Cardiac fibroblast (primary cell): ENCODE results near the gene ST6GALNAC3.

Experiments
- DNase-seq, 2 donors: peaks; one replicate each; pipeline versions ENCODE4 v3.0.0 to v3.0.0-alpha.2; 2010; ENCODE audit warnings: low read depth in 2 of 2
- H3K4me3 ChIP-seq, 2 donors: replicated peaks in 1 of 2; 1 replicate in 1 of 2; 2 replicates in 1 of 2; pipeline ENCODE4 v1.5.1; 2011; ENCODE audit warnings: low read depth in 2 of 2, low read length in 2 of 2, mild to moderate bottlenecking in 2 of 2, moderate library complexity in 1 of 2
- TF ChIP-seq, protein P1 (sequence below): IDR thresholded peaks from one replicate; pipeline ENCODE4 v1.5.1; 2011; ENCODE audit warnings: low read depth, mild to moderate bottlenecking, low read length, inconsistent platforms

ST6GALNAC3 gene

DNA sequence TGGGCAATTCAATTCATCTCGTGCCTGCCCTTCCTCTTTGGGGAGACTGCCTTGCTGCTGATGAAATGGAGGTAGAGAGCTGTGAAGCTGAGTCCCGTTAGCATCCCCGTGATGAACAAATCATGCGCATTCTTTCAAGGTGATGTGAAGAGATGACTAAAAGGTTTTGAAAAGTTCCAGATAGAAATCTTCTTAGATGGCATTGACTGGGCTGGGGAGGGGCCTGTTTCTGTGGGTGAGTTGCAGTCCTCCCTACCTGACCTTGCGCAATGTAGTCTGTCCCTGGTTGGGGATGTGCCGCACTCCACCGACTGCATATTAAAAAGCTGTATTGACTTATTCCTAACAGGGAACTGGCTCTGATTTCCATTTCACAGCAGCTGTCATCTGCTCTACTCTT lies 49.6 kb downstream of the ST6GALNAC3 start:
- H3K4me3 ChIP-seq = no peak overlapping the region
- TF ChIP-seq, protein P1, sequence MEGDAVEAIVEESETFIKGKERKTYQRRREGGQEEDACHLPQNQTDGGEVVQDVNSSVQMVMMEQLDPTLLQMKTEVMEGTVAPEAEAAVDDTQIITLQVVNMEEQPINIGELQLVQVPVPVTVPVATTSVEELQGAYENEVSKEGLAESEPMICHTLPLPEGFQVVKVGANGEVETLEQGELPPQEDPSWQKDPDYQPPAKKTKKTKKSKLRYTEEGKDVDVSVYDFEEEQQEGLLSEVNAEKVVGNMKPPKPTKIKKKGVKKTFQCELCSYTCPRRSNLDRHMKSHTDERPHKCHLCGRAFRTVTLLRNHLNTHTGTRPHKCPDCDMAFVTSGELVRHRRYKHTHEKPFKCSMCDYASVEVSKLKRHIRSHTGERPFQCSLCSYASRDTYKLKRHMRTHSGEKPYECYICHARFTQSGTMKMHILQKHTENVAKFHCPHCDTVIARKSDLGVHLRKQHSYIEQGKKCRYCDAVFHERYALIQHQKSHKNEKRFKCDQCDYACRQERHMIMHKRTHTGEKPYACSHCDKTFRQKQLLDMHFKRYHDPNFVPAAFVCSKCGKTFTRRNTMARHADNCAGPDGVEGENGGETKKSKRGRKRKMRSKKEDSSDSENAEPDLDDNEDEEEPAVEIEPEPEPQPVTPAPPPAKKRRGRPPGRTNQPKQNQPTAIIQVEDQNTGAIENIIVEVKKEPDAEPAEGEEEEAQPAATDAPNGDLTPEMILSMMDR = no peak
- DNase-seq = no peak

DNA sequence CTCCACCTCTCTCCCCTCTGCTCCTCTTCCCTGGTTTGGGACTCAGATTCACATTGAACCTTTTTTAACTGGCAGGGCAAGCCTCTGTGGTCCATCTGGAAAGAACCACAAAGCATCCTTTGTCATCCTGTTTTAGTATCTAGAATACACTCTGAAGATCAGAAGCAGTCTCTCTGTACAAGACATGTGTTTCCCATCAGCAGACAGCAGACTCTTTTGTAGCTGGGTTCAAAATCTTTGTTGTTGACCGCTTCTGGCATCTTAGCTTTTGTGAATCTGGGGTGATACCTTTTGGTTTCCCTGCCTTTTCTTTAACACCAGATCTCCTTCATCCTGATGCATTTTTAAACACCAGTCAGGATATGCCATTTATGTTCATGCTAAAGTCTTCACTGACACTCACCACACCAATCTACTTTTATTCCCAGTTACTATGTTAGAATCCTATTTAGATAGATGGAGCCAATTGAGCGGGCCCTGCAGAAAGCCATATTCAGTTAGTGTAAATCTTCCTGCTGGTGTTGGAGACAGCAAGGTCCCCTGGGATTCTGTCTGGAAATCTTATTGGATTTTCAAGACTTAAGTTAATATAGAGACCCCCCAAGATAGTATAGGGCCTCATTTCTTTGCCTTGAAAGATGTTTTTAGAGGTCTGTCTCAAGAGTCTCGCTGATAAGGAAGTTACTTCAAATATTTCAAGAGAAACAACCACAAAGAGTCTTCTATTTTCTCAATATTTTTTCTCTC lies 51.1 kb downstream of the ST6GALNAC3 start:
- TF ChIP-seq, protein P1 = no peak
- DNase-seq = no peak
- H3K4me3 ChIP-seq = no peak overlapping the region

DNA sequence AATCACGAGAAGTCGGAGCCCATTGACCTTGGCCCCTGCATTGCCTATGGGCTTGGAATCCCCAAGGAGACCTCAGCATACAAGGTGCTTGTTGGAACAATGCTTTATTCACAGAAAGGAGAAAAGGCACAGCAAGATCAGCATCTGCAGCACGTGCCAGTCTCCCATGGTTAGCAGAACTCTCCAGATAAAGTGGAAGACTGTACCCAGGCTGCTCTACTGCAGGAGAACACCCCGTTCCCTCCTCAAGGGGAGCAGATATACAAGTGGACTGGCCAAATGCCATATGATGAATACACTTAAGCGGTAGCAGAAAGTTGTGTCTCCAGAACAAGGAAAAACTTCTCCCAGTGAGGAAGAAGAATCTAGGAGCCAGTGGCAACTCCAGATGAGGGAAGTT lies 53.5 kb downstream of the ST6GALNAC3 start:
- TF ChIP-seq, protein P1 = no peak
- no peak for DNase-seq
- no peak overlapping the region for H3K4me3 ChIP-seq

DNA sequence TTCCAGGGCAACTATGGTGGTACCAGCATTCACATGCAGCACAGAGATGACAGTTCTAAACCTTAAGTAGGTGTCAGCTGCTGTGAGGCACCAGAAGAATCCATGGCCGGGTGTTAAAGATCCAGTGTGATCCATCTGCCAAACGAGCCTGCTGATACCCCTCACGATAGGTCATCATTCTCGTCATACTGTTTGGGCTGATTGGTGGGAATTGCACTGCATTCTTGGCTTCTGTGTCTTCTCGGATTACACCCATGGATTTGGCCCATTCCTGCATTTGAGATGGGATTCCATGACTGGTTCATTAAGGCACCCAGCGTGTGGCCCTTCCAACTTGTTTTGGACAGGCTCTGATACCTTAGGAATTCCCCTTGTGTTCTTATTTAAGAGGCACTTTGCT lies 55.2 kb downstream of the ST6GALNAC3 start:
- H3K4me3 ChIP-seq = no peak overlapping the region
- no peak for DNase-seq
- TF ChIP-seq, protein P1 = no peak

DNA sequence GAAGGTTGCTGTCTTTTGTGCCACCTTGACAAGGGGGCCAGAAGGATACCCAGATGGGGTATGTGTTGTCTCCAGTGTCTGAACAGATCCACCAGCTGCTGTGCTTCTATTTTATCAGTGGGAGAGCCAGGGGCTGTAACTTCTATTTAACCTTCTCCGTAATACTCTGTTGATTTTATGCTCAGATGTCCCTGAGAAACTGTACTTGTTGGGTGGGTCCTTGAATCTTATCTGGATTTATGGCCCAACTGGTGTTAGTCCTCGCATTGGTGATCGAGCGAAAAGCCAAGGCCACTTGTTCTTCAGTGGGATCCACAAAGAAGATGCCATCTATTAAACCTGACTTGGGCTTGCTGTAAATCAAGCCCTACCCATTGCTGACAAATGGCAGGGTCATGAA lies 56.4 kb downstream of the ST6GALNAC3 start:
- no peak for DNase-seq
- TF ChIP-seq, protein P1 = no peak

DNA sequence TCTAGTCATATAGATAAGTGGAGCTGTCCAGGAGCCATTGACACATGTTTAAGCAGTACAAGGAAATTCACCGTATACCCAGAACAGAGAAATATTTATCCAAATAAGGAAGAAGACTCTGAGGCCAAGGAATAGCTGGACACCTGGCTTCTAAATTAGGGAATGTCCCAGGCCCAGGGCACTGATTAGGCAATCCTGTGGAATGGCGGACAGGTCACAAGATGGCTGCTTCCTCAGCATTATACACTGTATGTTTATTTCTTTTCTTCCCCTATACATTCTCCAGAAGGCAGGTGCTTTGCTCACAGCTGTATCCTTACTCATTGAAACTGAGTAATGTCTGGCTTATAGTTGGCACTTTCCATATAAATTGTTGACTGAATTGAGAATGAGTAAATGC lies 59.4 kb downstream of the ST6GALNAC3 start:
- H3K4me3 ChIP-seq = no peak overlapping the region
- DNase-seq = no peak
- TF ChIP-seq, protein P1 = no peak

More for the DNA sequence above, 56.4 kb downstream of the ST6GALNAC3 start:
- H3K4me3 ChIP-seq = no peak overlapping the region

DNA sequence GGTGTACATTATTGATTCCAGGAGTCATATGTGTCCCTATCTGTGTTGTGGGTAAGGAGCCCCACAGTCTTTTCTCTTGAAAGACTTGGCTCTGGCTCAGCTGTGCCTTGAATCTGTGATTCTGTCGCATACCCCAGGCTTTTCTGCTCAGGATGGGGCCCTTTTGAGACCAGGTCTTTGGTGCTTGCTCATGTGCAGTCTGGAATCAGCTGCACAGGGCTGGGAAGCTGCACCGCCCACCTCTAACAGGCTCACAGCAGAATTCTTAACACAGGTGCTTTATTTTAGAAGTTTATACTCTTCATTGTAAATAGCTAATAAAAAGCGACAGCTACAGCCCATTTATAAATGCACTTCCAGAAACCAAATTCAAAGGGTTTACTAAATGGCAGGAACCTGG lies 61.3 kb downstream of the ST6GALNAC3 start:
- TF ChIP-seq, protein P1 = no peak
- H3K4me3 ChIP-seq = no peak overlapping the region
- DNase-seq = no peak
